ENCODE data around the gene MRPS16. TPM values are rescaled to one million over a fixed set of nuclear protein-coding genes. Genes with fewer than 3 reads are reported as not detected.
A peak's percentile ranks its signal among the peaks of the same experiment; 100 is the strongest.

The MRPS16 gene
- total RNA-seq, 8 experiments from 2014 or later: 38.8 to 82.3 (median 69.4) TPM

DNA sequence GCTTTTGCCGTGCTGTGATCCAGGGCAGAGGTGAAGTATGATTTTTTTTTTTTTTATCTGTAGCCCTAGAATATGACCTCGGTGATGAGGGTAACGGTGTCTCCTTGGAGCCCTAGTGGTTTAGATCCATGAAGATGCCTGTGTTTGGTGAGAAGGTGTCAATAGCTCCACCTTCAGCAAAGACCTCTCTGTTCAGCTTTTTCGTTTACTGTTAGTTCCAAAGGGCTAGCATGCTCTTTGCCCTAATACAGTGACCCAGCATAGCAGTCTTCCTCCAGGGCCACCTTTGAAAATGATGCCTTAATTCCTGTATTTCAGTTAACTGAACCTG, 746 bp upstream of the MRPS16 start:
- in situ Hi-C loops (cut with MboI; ENCODE audit: low pct_unique_long_range_greater_than_20kb in 2 of 9, low sequenced_read_pairs in 9 of 9, unreplicated experiment in 9 of 9): no loop called here
- WGBS, 10 experiments: 0% methylated on average over 1 to 4 of the region's 4 CpGs; no CpG with 5 or more reads in 2 of the 10 experiments
- H3K4me3 ChIP-seq: peak overlapping the region; percentile 64 to 95 (median 80)
- peak in 2 of 8 experiments; percentile 2 for ATAC-seq (replicated peaks in 6 of 8)
- H3K27ac ChIP-seq: peak overlapping the region; percentile 93 to 96
- peaks cover 14 to 15% of the 10 kb centered on the region in 2 donors for H3K4me1 ChIP-seq (replicated peaks in 1 of 2)

DNA sequence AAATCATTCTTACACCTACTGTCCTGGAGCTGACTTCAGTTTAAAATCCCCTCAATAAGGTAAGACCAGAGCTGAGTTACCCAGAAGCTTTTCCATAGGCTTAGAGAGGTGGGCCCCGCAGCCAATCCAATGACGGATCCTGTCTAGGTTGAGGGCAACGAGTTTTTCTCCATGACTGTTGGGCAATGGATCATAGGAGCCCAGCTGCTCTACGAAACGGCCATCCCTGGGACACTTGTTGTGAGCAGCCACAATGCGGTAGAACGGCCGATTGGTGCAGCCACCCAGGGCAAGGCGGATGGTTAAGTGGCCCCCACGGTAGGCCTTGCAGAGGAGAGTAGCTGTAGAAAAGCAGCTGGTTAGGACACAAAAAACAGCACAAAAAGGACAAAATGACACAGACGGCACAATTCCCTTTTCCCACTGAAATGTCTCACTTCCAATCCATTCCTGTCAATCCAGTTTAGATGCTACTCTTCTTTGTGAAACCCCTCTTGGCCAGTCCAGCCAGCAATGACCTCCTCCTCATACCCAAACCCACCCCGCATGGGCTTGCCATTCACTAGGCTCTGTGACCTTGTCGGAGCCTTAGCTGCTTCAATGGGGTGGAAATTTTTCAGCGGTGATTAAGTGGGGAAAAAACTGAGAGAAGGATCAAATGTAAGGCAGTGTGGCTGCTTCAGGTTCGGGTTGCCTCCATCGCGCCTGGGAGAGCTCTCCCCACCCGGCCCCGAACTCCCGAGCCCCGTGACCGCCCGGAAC, 580 bp downstream of the MRPS16 start:
- peak overlapping the region; percentile 93 to 96 for H3K27ac ChIP-seq
- in situ Hi-C loops (cut with MboI; ENCODE audit: low pct_unique_long_range_greater_than_20kb in 2 of 9, low sequenced_read_pairs in 9 of 9, unreplicated experiment in 9 of 9): no loop called here
- H3K4me3 ChIP-seq: peak overlapping the region; percentile 64 to 95 (median 80)
- 0 to 73% (median 4%) methylated on average over 2 to 11 of the region's 23 CpGs; no CpG with 5 or more reads in 3 of the 10 experiments for WGBS, 10 experiments
- peaks cover 18 to 20% of the 10 kb centered on the region in 2 donors for H3K4me1 ChIP-seq (replicated peaks in 1 of 2)
- peak in 5 of 8 experiments; percentile 82 to 86 (median 84) for ATAC-seq (replicated peaks in 6 of 8)

- Histone ChIP-seq H3K27ac (no peak overlapping the region), H3K4me3 (no peak overlapping the region), H3K4me1 (replicated peaks in 1 of 2) (peaks cover 28 to 35% of the 10 kb centered on the region in 2 donors)
- no peak for ATAC-seq (replicated peaks in 6 of 8)
- in situ Hi-C loops (cut with MboI; ENCODE audit: low pct_unique_long_range_greater_than_20kb in 2 of 9, low sequenced_read_pairs in 9 of 9, unreplicated experiment in 9 of 9): no loop called here
- WGBS, 10 experiments: 36 to 100% (median 83%) methylated on average over 1 to 5 of the region's 5 CpGs; no CpG with 5 or more reads in 1 of the 10 experiments
Observed at GRCh38 chr10:73248259-73248724, 4.2 kb downstream of the MRPS16 start.

DNA sequence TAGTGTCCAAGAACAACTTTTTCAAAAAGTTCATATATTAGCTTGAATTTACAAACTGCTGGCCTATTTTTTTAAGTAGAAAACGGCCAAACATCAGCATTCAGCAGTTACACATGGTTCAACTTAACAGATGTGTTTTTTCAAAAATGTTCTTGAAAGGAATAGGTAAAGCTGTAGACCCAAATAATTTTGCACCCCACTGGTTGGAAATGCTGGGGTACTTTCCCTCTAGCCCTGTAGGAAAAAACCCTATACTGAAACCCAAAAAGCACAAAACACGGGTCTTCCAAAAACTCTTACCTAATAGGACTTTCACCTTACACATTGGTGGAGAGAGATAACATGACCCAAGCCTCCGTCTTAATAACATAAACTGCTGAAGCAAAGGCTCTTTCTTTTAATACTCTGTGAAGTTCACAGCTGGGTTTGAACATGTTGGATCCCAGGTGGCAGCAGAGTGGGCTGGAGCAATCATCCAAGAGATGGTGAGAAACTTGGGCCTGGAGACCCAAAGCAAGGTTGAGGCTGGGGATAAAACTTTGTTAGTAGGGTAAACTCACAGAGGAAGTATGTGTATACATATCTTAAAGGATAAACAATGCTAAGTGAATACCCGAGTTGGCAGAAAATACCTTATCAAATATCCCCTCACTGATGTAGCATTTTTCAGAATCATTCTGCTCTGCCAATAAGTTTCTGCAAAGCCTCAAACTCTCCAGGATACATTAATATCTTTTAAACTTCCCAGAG, 4.8 kb downstream of the MRPS16 start:
- Histone ChIP-seq H3K4me3 (peak overlapping the region; percentile 65 to 90 (median 75)), H3K27ac (peak overlapping the region; percentile 7 to 70), H3K4me1 (replicated peaks in 1 of 2) (peaks cover 27 to 35% of the 10 kb centered on the region in 2 donors)
- WGBS, 10 experiments: 22 to 47% (median 42%) methylated on average over 1 to 4 of the region's 4 CpGs
- ATAC-seq (replicated peaks in 6 of 8): no peak
- in situ Hi-C loops (cut with MboI; ENCODE audit: low pct_unique_long_range_greater_than_20kb in 2 of 9, low sequenced_read_pairs in 9 of 9, unreplicated experiment in 9 of 9): no loop called here

DNA sequence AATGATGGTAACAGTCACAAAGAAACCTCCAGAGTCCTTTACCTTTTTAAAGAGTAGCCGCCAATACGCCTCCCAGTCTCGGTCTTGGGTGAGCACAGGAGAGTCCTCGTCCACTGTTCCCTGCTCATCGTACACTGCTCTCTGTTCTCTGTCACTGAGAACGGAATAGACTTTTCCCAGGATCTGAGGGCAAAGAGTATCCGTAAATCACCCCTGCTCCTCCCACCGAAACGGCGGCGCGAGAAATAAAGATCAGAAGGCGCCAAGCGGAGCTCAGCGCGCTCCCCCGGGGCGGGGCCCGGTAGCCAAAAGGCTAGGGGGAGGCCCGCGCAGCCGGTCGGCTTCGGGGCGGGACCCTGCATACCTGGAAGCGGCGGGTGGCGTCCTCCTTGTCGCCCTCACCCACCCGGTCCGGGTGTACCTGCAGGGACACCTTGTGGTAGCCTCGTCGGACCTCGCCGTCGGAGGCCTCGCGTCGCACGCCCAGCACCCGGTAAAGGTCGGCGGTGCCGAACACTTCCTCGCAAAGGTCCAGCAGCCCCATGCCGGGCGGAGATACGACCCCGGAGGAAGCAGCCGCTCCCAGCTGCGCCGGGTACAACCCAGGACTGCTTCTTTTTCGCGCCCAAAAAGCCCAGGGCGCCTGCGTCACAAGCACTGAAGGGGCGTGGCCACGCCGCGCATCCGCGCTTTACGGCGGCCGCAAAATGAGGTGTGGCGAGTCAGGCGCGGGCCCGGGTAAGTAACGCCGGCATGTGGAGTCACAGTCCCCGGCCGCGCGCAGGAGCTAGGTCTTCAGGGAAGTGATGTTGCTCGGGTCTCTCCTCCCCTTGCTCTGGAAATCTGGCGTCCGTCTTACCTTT, 5.6 kb downstream of the MRPS16 start, which contains the start of gene DNAJC9:
Gene DNAJC9 (minus strand): TSS at position 610 of the 863 bp plus-strand sequence. CDS start 66 bp downstream, at position 544.
- in situ Hi-C loops (cut with MboI; ENCODE audit: low pct_unique_long_range_greater_than_20kb in 2 of 9, low sequenced_read_pairs in 9 of 9, unreplicated experiment in 9 of 9): no loop called here
- H3K27ac ChIP-seq: peak within 1 kb of the TSS; percentile 38 to 70
- WGBS, 10 experiments: 0 to 8% (median 0%) methylated on average over 2 to 17 of the region's 78 CpGs
- peaks cover 27 to 35% of the 10 kb centered on the region in 2 donors for H3K4me1 ChIP-seq (replicated peaks in 1 of 2)
- peak; percentile 74 to 92 (median 90) for ATAC-seq (replicated peaks in 6 of 8)
- H3K4me3 ChIP-seq: peak within 1 kb of the TSS; percentile 65 to 90 (median 75)

- peak overlapping the region; percentile 65 to 90 (median 75) for H3K4me3 ChIP-seq
- ATAC-seq (replicated peaks in 6 of 8): no peak
- WGBS, 10 experiments: 0 to 6% (median 2%) methylated on average over 2 to 8 of the region's 8 CpGs; no CpG with 5 or more reads in 1 of the 10 experiments
- peak overlapping the region; percentile 38 to 70 for H3K27ac ChIP-seq
- in situ Hi-C loops (cut with MboI; ENCODE audit: low pct_unique_long_range_greater_than_20kb in 2 of 9, low sequenced_read_pairs in 9 of 9, unreplicated experiment in 9 of 9): no loop called here
- peaks cover 22 to 29% of the 10 kb centered on the region in 2 donors for H3K4me1 ChIP-seq (replicated peaks in 1 of 2)
Observed at GRCh38 chr10:73246322-73246645, 6.2 kb downstream of the MRPS16 start.

DNA sequence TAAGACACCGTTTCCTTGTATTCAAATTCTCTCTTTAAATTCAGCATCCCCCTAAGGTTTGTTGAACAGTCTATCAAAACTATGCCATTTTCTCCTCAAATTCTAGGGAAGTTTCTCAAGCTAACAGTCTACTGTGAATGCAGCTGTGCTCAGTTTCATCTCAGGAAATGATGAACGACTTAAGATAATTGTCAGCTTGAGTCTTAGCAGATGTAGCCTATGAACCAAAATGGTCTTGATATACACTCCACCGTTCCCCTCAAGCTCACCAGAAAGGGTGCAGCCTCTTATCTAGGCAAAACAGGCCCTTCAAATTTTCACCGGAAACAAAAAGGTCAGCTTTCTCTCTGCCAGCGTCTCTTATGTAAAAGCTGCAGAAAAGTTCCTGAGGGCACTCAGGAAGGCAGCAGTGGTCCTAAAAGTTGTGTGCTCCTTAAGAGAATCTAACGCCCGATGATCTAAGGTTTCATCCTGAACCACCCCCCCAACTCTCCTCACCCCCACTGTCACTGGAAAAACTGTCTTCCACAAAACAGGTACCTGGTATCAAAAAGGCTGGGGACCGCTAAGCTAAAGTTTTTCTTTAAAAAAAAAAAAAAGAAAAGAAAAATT, 7.5 kb downstream of the MRPS16 start:
- in situ Hi-C loops (cut with MboI; ENCODE audit: low pct_unique_long_range_greater_than_20kb in 2 of 9, low sequenced_read_pairs in 9 of 9, unreplicated experiment in 9 of 9): no loop called here
- 50 to 92% (median 61%) methylated on average over 1 to 7 of the region's 8 CpGs; no CpG with 5 or more reads in 1 of the 10 experiments for WGBS, 10 experiments
- Histone ChIP-seq H3K4me1 (replicated peaks in 1 of 2) (peaks cover 19 to 26% of the 10 kb centered on the region in 2 donors), H3K4me3 (peak overlapping the region in 4 of 5 donors; percentile 65 to 90 (median 82)), H3K27ac (no peak overlapping the region)
- ATAC-seq (replicated peaks in 6 of 8): no peak

GRCh38 chr10:73239908-73240307, 12.5 kb downstream of the MRPS16 start:
- Histone ChIP-seq H3K4me1 (replicated peaks in 1 of 2) (peaks cover 6 to 9% of the 10 kb centered on the region in 2 donors), H3K4me3 (no peak overlapping the region), H3K27ac (no peak overlapping the region)
- in situ Hi-C loops (cut with MboI; ENCODE audit: low pct_unique_long_range_greater_than_20kb in 2 of 9, low sequenced_read_pairs in 9 of 9, unreplicated experiment in 9 of 9): no loop called here
- no peak for ATAC-seq (replicated peaks in 6 of 8)
- 59 to 100% (median 92%) methylated on average over 1 to 2 of the region's 2 CpGs; no CpG with 5 or more reads in 3 of the 10 experiments for WGBS, 10 experiments

DNA sequence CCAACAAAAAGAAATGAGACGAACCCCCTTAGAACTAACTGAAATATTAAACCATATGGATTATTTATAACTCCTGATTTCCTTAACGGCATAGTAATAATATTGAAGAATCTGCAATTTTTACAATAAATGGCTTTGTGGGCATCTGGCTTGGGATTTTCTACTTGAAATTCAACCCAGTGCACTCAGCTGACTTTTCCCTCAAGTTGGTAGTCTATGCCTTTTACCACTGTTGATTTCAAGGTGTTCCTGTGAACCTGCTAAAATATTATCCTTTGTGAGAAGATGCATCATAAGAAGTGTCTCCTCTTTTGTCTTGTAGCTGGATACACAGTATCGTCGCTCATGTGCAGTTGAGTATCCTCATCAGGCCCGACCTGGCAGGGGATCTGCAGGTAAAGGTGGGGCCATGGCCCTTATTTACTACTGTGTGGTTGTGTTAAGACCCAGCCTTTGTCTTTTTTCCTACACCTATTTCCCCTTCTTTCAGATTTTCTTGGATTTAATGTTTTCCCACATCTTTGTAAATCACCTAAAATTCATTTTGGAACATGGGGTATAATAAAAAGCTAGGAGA, 13.4 kb downstream of the MRPS16 start:
- peaks cover under 1% of the 10 kb centered on the region in 2 donors for H3K4me1 ChIP-seq (replicated peaks in 1 of 2)
- no peak for ATAC-seq (replicated peaks in 6 of 8)
- H3K27ac ChIP-seq: no peak overlapping the region
- no peak overlapping the region for H3K4me3 ChIP-seq
- 88 to 100% (median 96%) methylated on average over 2 to 5 of the region's 5 CpGs; no CpG with 5 or more reads in 1 of the 10 experiments for WGBS, 10 experiments
- in situ Hi-C loops (cut with MboI; ENCODE audit: low pct_unique_long_range_greater_than_20kb in 2 of 9, low sequenced_read_pairs in 9 of 9, unreplicated experiment in 9 of 9): no loop called here

GRCh38 chr10:73234695-73235094, 17.7 kb downstream of the MRPS16 start:
- ATAC-seq (replicated peaks in 6 of 8): no peak
- Histone ChIP-seq H3K27ac (no peak overlapping the region), H3K4me3 (no peak overlapping the region), H3K4me1 (replicated peaks in 1 of 2) (no peaks in the 10 kb centered on the region)
- in situ Hi-C loops (cut with MboI; ENCODE audit: low pct_unique_long_range_greater_than_20kb in 2 of 9, low sequenced_read_pairs in 9 of 9, unreplicated experiment in 9 of 9): no loop called here
- WGBS, 10 experiments: 76 to 100% (median 88%) methylated on average over 1 to 7 of the region's 7 CpGs; no CpG with 5 or more reads in 1 of the 10 experiments

GRCh38 chr10:73233883-73234282, 18.6 kb downstream of the MRPS16 start:
- ATAC-seq (replicated peaks in 6 of 8): no peak
- Histone ChIP-seq H3K27ac (no peak overlapping the region), H3K4me3 (no peak overlapping the region), H3K4me1 (replicated peaks in 1 of 2) (no peaks in the 10 kb centered on the region)
- 75 to 100% (median 93%) methylated on average over 1 to 2 of the region's 2 CpGs; no CpG with 5 or more reads in 2 of the 10 experiments for WGBS, 10 experiments
- in situ Hi-C loops (cut with MboI; ENCODE audit: low pct_unique_long_range_greater_than_20kb in 2 of 9, low sequenced_read_pairs in 9 of 9, unreplicated experiment in 9 of 9): no loop called here

DNA sequence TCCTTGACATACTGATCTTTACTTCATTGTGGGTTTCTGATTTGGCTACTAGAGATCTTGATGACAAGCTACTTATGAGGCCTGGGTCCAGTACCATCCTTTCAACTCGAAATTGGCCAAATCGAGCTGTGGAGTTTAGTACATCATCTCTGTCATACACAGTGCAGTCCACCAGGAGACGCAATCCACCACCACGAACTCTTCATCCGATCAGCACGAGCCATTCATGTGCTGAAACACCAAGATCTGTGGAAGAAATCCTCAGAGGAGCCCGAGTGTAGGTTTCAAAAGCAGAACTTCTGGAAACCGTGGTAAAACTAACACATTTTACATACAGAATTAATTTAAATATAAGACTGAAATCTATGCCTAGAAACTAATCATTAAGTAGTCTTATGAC, 19.6 kb downstream of the MRPS16 start:
- 81 to 100% (median 91%) methylated on average over 1 to 8 of the region's 8 CpGs for WGBS, 10 experiments
- Histone ChIP-seq H3K4me3 (no peak overlapping the region), H3K27ac (no peak overlapping the region), H3K4me1 (replicated peaks in 1 of 2) (no peaks in the 10 kb centered on the region)
- ATAC-seq (replicated peaks in 6 of 8): peak in 1 of 8 experiments; percentile 27
- in situ Hi-C loops (cut with MboI; ENCODE audit: low pct_unique_long_range_greater_than_20kb in 2 of 9, low sequenced_read_pairs in 9 of 9, unreplicated experiment in 9 of 9): no loop called here

Data from motor neuron (in vitro differentiated cells).